Heart left ventricle (tissue), 13 donors: ENCODE results near the gene LPP.

ENCODE experiments used
- CTCF ChIP-seq, 12 donors: fragments of 200-600 bp; sonication (generic) in 4 of 12; IDR thresholded peaks; one replicate each; pipeline versions ENCODE4 v1.5.0 to v1.8.0; 2018 to 2022; ENCODE audit warnings: antibody characterized with exemption in 12 of 12, mild to moderate bottlenecking in 5 of 12
- POLR2A ChIP-seq, 2 donors: fragments of 450-650 bp; IDR thresholded peaks; one replicate each; pipeline ENCODE4 v1.6.1; 2017; ENCODE audit warnings: antibody characterized with exemption in 2 of 2, mild to moderate bottlenecking in 2 of 2, moderate library complexity in 2 of 2
- donor health status: ischemic (EF 13 %, LVEDD 7.1; RV severe dilation, severe dysfunction).
- donor health status: DM: no; HTN: yes; CAD: no.
- donor health status: DM: no; HTN: no; CAD: no.
- donor health status: ischemic (EF 25% LVEDD 6.9; RV normal size, moderate dysfunction).
- donor health status: ischemic (EF 25% LVEDD 5.7; RV mildly dilated, moderate dysfunction).
- donor health status: ischemic (EF 35%, LVEDD 5.7; RV mildly dilated, moderate dysfunction).
- donor health status: nonischemic (EF 11% LVEDD 7.7; RV severe dilation, severe dysfunction).
- donor health status: DM: yes; HTN: yes; CAD: no.
- donor health status: PGD.
- donor health status: ischemic (EF 29% LVEDD 5.4; RV normal size, mild dysfunction).
- donor health status: nonischemic (EF 23%, LVEDD 6.1; RV moderate dilation, normal function).

GRCh38 chr3:188303823-188304222 is 149.9 kb downstream of the LPP start:
- TF ChIP-seq CTCF (IDR thresholded peaks at IDR 0.05), result no peak
- TF ChIP-seq POLR2A (IDR thresholded peaks at IDR 0.05), result no peak
